ENCODE measurements around the gene ZNF407.

The ZNF407 gene

GRCh38 chr18:74996996-74997395 lies 399.3 kb downstream of the ZNF407 start:
- H3K9ac ChIP-seq (ENCODE audit: low read depth, low read length): no peak overlapping the region

GRCh38 chr18:75000920-75001319 lies 403.2 kb downstream of the ZNF407 start:
- no peak overlapping the region for H3K4me2 ChIP-seq (ENCODE audit: insufficient read depth, low read length)
- no peak for TF ChIP-seq EZH2 (IDR thresholded peaks at IDR 0.05; ENCODE audit: borderline replicate concordance, low read depth, low read length, severe bottlenecking)

More at GRCh38 chr18:74996996-74997395, 399.3 kb downstream of the ZNF407 start:
- no peaks in the 10 kb centered on the region for H3K27me3 ChIP-seq (ENCODE audit: insufficient read depth, low read length, poor library complexity)
- peaks cover 22% of the 10 kb centered on the region for H3K4me1 ChIP-seq (ENCODE audit: insufficient read depth, low read length)
- H3K36me3 ChIP-seq (ENCODE audit: insufficient read depth, low read length): no peaks in the 10 kb centered on the region
- no peak for TF ChIP-seq CTCF (IDR thresholded peaks at IDR 0.05; ENCODE audit: borderline replicate concordance, extremely low read depth, low read length, poor library complexity, severe bottlenecking)
- no peak for DNase-seq
- no peaks in the 10 kb centered on the region for H3K79me2 ChIP-seq (ENCODE audit: insufficient read depth, low read length)
- no peak overlapping the region for H3K4me3 ChIP-seq (ENCODE audit: low read depth in 1 of 2, low read length in 2 of 2)
- ATAC-seq (ENCODE audit: insufficient read depth, low read depth): no peak
- H3K4me2 ChIP-seq (ENCODE audit: insufficient read depth, low read length): no peak overlapping the region
- no peaks in the 10 kb centered on the region for H3K9me3 ChIP-seq (ENCODE audit: insufficient read depth, low read length, severe bottlenecking)
- no peak overlapping the region for H3K27ac ChIP-seq (ENCODE audit: low read length)
- H2AFZ ChIP-seq (ENCODE audit: low read depth, low read length): no peak overlapping the region
- no peaks in the 10 kb centered on the region for H4K20me1 ChIP-seq (ENCODE audit: insufficient read depth, low read length)

GRCh38 chr18:75003039-75003438 lies 405.4 kb downstream of the ZNF407 start:
- no peak for TF ChIP-seq CTCF (IDR thresholded peaks at IDR 0.05; ENCODE audit: borderline replicate concordance, extremely low read depth, low read length, poor library complexity, severe bottlenecking)
- no peak for TF ChIP-seq EZH2 (IDR thresholded peaks at IDR 0.05; ENCODE audit: borderline replicate concordance, low read depth, low read length, severe bottlenecking)
- H3K36me3 ChIP-seq (ENCODE audit: insufficient read depth, low read length): no peaks in the 10 kb centered on the region
- H3K4me3 ChIP-seq (ENCODE audit: low read depth in 1 of 2, low read length in 2 of 2): no peak overlapping the region
- H4K20me1 ChIP-seq (ENCODE audit: insufficient read depth, low read length): no peaks in the 10 kb centered on the region
- no peaks in the 10 kb centered on the region for H3K4me1 ChIP-seq (ENCODE audit: insufficient read depth, low read length)
- ATAC-seq (ENCODE audit: insufficient read depth, low read depth) (no peak), DNase-seq (no peak)
- no peak overlapping the region for H3K27ac ChIP-seq (ENCODE audit: low read length)
- no peak overlapping the region for H2AFZ ChIP-seq (ENCODE audit: low read depth, low read length)
- H3K4me2 ChIP-seq (ENCODE audit: insufficient read depth, low read length): no peak overlapping the region
- H3K79me2 ChIP-seq (ENCODE audit: insufficient read depth, low read length): no peaks in the 10 kb centered on the region
- H3K9me3 ChIP-seq (ENCODE audit: insufficient read depth, low read length, severe bottlenecking): no peaks in the 10 kb centered on the region
- no peak overlapping the region for H3K9ac ChIP-seq (ENCODE audit: low read depth, low read length)
- H3K27me3 ChIP-seq (ENCODE audit: insufficient read depth, low read length, poor library complexity): no peaks in the 10 kb centered on the region

More at GRCh38 chr18:75000920-75001319, 403.2 kb downstream of the ZNF407 start:
- Histone ChIP-seq H3K36me3 (ENCODE audit: insufficient read depth, low read length) (no peaks in the 10 kb centered on the region), H4K20me1 (ENCODE audit: insufficient read depth, low read length) (no peaks in the 10 kb centered on the region), H3K4me3 (ENCODE audit: low read depth in 1 of 2, low read length in 2 of 2) (no peak overlapping the region), H3K79me2 (ENCODE audit: insufficient read depth, low read length) (no peaks in the 10 kb centered on the region), H3K9ac (ENCODE audit: low read depth, low read length) (no peak overlapping the region), H3K27me3 (ENCODE audit: insufficient read depth, low read length, poor library complexity) (no peaks in the 10 kb centered on the region), H3K4me1 (ENCODE audit: insufficient read depth, low read length) (no peaks in the 10 kb centered on the region), H3K27ac (ENCODE audit: low read length) (no peak overlapping the region), H3K9me3 (ENCODE audit: insufficient read depth, low read length, severe bottlenecking) (no peaks in the 10 kb centered on the region), H2AFZ (ENCODE audit: low read depth, low read length) (no peak overlapping the region)
- no peak for DNase-seq
- ATAC-seq (ENCODE audit: insufficient read depth, low read depth): no peak

GRCh38 chr18:75003764-75004690 lies 406.4 kb downstream of the ZNF407 start:
- H3K27ac ChIP-seq (ENCODE audit: low read length): no peak overlapping the region
- ATAC-seq (ENCODE audit: insufficient read depth, low read depth): no peak
- H3K36me3 ChIP-seq (ENCODE audit: insufficient read depth, low read length): no peaks in the 10 kb centered on the region
- no peaks in the 10 kb centered on the region for H3K9me3 ChIP-seq (ENCODE audit: insufficient read depth, low read length, severe bottlenecking)
- H3K79me2 ChIP-seq (ENCODE audit: insufficient read depth, low read length): no peaks in the 10 kb centered on the region
- no peaks in the 10 kb centered on the region for H3K4me1 ChIP-seq (ENCODE audit: insufficient read depth, low read length)
- no peaks in the 10 kb centered on the region for H4K20me1 ChIP-seq (ENCODE audit: insufficient read depth, low read length)
- no peak overlapping the region for H3K4me2 ChIP-seq (ENCODE audit: insufficient read depth, low read length)
- no peak for DNase-seq
- H3K9ac ChIP-seq (ENCODE audit: low read depth, low read length): no peak overlapping the region
- no peaks in the 10 kb centered on the region for H3K27me3 ChIP-seq (ENCODE audit: insufficient read depth, low read length, poor library complexity)
- no peak overlapping the region for H3K4me3 ChIP-seq (ENCODE audit: low read depth in 1 of 2, low read length in 2 of 2)
- no peak for TF ChIP-seq CTCF (IDR thresholded peaks at IDR 0.05; ENCODE audit: borderline replicate concordance, extremely low read depth, low read length, poor library complexity, severe bottlenecking)
- no peak overlapping the region for H2AFZ ChIP-seq (ENCODE audit: low read depth, low read length)

Data from DND-41 (cell line).